ENCODE data around the gene APBA2. TPM values are rescaled to one million over a fixed set of nuclear protein-coding genes. Genes with fewer than 3 reads are reported as not detected.

Gene APBA2
- total RNA-seq, 1 experiment from 2014 or later = 12.9 TPM

- no TSS peak for BruUV-seq (replicated peaks)
- intact Hi-C loops (cut with micrococcal nuclease; ENCODE audit: unreplicated experiment) = no loop called here
- DNase-seq (ENCODE audit: low spot score) = no peak
- TF ChIP-seq EZH2 (IDR thresholded peaks at IDR 0.05; ENCODE audit: borderline replicate concordance, low read depth, low read length, poor library complexity, severe bottlenecking) = no peak
- TF ChIP-seq, protein P1, sequence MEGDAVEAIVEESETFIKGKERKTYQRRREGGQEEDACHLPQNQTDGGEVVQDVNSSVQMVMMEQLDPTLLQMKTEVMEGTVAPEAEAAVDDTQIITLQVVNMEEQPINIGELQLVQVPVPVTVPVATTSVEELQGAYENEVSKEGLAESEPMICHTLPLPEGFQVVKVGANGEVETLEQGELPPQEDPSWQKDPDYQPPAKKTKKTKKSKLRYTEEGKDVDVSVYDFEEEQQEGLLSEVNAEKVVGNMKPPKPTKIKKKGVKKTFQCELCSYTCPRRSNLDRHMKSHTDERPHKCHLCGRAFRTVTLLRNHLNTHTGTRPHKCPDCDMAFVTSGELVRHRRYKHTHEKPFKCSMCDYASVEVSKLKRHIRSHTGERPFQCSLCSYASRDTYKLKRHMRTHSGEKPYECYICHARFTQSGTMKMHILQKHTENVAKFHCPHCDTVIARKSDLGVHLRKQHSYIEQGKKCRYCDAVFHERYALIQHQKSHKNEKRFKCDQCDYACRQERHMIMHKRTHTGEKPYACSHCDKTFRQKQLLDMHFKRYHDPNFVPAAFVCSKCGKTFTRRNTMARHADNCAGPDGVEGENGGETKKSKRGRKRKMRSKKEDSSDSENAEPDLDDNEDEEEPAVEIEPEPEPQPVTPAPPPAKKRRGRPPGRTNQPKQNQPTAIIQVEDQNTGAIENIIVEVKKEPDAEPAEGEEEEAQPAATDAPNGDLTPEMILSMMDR (conservative IDR thresholded peaks at IDR 0.05; ENCODE audit: low read depth, low read length) = no peak
- Histone ChIP-seq H3K4me1 (ENCODE audit: insufficient read depth, low read length, poor library complexity, severe bottlenecking) (no peaks in the 10 kb centered on the region), H3K27me3 (replicated peaks; ENCODE audit: insufficient read depth, low read depth, low read length, poor library complexity) (no peaks in the 10 kb centered on the region), H3K27ac (ENCODE audit: low read depth, low read length, poor library complexity, severe bottlenecking) (no peak overlapping the region), H3K4me3 (ENCODE audit: low read depth, low read length, poor library complexity, severe bottlenecking) (no peak overlapping the region), H3K9me3 (ENCODE audit: low read depth, low read length, poor library complexity, severe bottlenecking) (no peaks in the 10 kb centered on the region), H3K36me3 (ENCODE audit: insufficient read depth, low read length, poor library complexity, severe bottlenecking) (no peaks in the 10 kb centered on the region)
- ChIA-PET CTCF (no interaction called here), POLR2A (ENCODE audit: low non-redundant PET) (no interaction called here)
Measured at GRCh38 chr15:28943146-28943545, 57.4 kb downstream of the APBA2 start.

GRCh38 chr15:28943611-28944230 lies 57.9 kb downstream of the APBA2 start:
- no peak for DNase-seq (ENCODE audit: low spot score)
- POLR2A ChIA-PET (ENCODE audit: low non-redundant PET) = no interaction called here
- CTCF ChIA-PET = no interaction called here

GRCh38 chr15:28944286-28944685 lies 58.5 kb downstream of the APBA2 start:
- intact Hi-C loops (cut with micrococcal nuclease; ENCODE audit: unreplicated experiment) = no loop called here
- Histone ChIP-seq H3K27ac (ENCODE audit: low read depth, low read length, poor library complexity, severe bottlenecking) (no peak overlapping the region), H3K4me1 (ENCODE audit: insufficient read depth, low read length, poor library complexity, severe bottlenecking) (no peaks in the 10 kb centered on the region), H3K27me3 (replicated peaks; ENCODE audit: insufficient read depth, low read depth, low read length, poor library complexity) (no peaks in the 10 kb centered on the region), H3K9me3 (ENCODE audit: low read depth, low read length, poor library complexity, severe bottlenecking) (no peaks in the 10 kb centered on the region), H3K36me3 (ENCODE audit: insufficient read depth, low read length, poor library complexity, severe bottlenecking) (no peaks in the 10 kb centered on the region), H3K4me3 (ENCODE audit: low read depth, low read length, poor library complexity, severe bottlenecking) (no peak overlapping the region)
- POLR2A ChIA-PET (ENCODE audit: low non-redundant PET) = no interaction called here
- CTCF ChIA-PET = no interaction called here
- no TSS peak for BruUV-seq (replicated peaks)
- DNase-seq (ENCODE audit: low spot score) = no peak
- TF ChIP-seq, protein P1 (conservative IDR thresholded peaks at IDR 0.05; ENCODE audit: low read depth, low read length) = no peak
- TF ChIP-seq EZH2 (IDR thresholded peaks at IDR 0.05; ENCODE audit: borderline replicate concordance, low read depth, low read length, poor library complexity, severe bottlenecking) = no peak

More at GRCh38 chr15:28943611-28944230, 57.9 kb downstream of the APBA2 start:
- BruUV-seq (replicated peaks) = no TSS peak
- H3K4me3 ChIP-seq (ENCODE audit: low read depth, low read length, poor library complexity, severe bottlenecking) = no peak overlapping the region
- H3K9me3 ChIP-seq (ENCODE audit: low read depth, low read length, poor library complexity, severe bottlenecking) = no peaks in the 10 kb centered on the region
- intact Hi-C loops (cut with micrococcal nuclease; ENCODE audit: unreplicated experiment) = no loop called here
- TF ChIP-seq EZH2 (IDR thresholded peaks at IDR 0.05; ENCODE audit: borderline replicate concordance, low read depth, low read length, poor library complexity, severe bottlenecking) = no peak
- TF ChIP-seq, protein P1 (conservative IDR thresholded peaks at IDR 0.05; ENCODE audit: low read depth, low read length) = no peak
- no peaks in the 10 kb centered on the region for H3K36me3 ChIP-seq (ENCODE audit: insufficient read depth, low read length, poor library complexity, severe bottlenecking)
- H3K27me3 ChIP-seq (replicated peaks; ENCODE audit: insufficient read depth, low read depth, low read length, poor library complexity) = no peaks in the 10 kb centered on the region
- no peak overlapping the region for H3K27ac ChIP-seq (ENCODE audit: low read depth, low read length, poor library complexity, severe bottlenecking)
- H3K4me1 ChIP-seq (ENCODE audit: insufficient read depth, low read length, poor library complexity, severe bottlenecking) = no peaks in the 10 kb centered on the region
